SU-DHL-6 (cell line): ENCODE measurements around the gene DBF4B.

Experiments
- EZH2phosphoT487 ChIP-seq: fragments of 200-600 bp; sonication (generic), shearing (Covaris generic); conservative IDR thresholded peaks from 2 replicates; pipeline ENCODE4 v1.6.1; 2018; ENCODE audit warnings: mild to moderate bottlenecking, antibody characterized with exemption, low read length, moderate library complexity, mixed read lengths
- TF ChIP-seq, protein P1 (sequence below): fragments of 200-600 bp; sonication (generic); IDR thresholded peaks from one replicate; pipeline ENCODE4 v1.5.1; 2017; ENCODE audit warnings: antibody characterized with exemption, mild to moderate bottlenecking, low read length, moderate library complexity; ENCODE audit not compliant: insufficient read depth, poor library complexity, severe bottlenecking

- TF ChIP-seq, protein P1, sequence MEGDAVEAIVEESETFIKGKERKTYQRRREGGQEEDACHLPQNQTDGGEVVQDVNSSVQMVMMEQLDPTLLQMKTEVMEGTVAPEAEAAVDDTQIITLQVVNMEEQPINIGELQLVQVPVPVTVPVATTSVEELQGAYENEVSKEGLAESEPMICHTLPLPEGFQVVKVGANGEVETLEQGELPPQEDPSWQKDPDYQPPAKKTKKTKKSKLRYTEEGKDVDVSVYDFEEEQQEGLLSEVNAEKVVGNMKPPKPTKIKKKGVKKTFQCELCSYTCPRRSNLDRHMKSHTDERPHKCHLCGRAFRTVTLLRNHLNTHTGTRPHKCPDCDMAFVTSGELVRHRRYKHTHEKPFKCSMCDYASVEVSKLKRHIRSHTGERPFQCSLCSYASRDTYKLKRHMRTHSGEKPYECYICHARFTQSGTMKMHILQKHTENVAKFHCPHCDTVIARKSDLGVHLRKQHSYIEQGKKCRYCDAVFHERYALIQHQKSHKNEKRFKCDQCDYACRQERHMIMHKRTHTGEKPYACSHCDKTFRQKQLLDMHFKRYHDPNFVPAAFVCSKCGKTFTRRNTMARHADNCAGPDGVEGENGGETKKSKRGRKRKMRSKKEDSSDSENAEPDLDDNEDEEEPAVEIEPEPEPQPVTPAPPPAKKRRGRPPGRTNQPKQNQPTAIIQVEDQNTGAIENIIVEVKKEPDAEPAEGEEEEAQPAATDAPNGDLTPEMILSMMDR: no peak
- no peak for TF ChIP-seq EZH2phosphoT487
Measured at GRCh38 chr17:44707755-44708400, 587 bp upstream of the DBF4B start.
